Panc1 (cell line): Measurements from ENCODE around the gene NOP14. TPM values are rescaled to one million over a fixed set of nuclear protein-coding genes. Genes with fewer than 3 reads are reported as not detected.
"Not testable (repeated sequence)": the region's sequence is repeated elsewhere in the genome, so short reads cannot be mapped to it uniquely, and the experiment has no call there.

Experiments used
- ATAC-seq: fragments of 200-7000 bp; cut with Tn5 transposase; 2 replicates; pipeline ENCODE4 v1.9.1; 2020; ENCODE audit warnings: mild to moderate bottlenecking, moderate library complexity
- BruUV-seq: library from RNA; stranded (reverse); fragments of 400-500 nt; replicated peaks from 2 replicates; lab custom pipeline; 2021; lab: Mats Ljungman, UMichigan
- CTCF ChIA-PET: fragments of 300-600 bp; sonication (Branson Sonifier 250); formaldehyde crosslinking; loops from one replicate; lab custom pipeline; 2022; ENCODE audit warnings: antibody characterized with exemption; lab: Charles Lee
- POLR2A ChIA-PET: fragments of 300-600 bp; sonication (Branson Sonifier 250); formaldehyde crosslinking; loops from one replicate; lab custom pipeline; 2022; ENCODE audit warnings: antibody characterized with exemption; lab: Charles Lee
- DNase-seq: peaks from one replicate; pipeline ENCODE4 v3.0.0-alpha.2; 2010; ENCODE audit warnings: low read depth, low spot score
- H3K27ac ChIP-seq: 2 replicates; pipeline ENCODE4 v1.5.1; 2011; ENCODE audit warnings: mild to moderate bottlenecking, low read length, inconsistent platforms
- H3K27me3 ChIP-seq: fragments of 200-500 bp; sonication (Bioruptor generic); 2 replicates; pipeline ENCODE4 v1.6.0; 2014; ENCODE audit warnings: low read length, inconsistent platforms; ENCODE audit not compliant: control insufficient read depth, insufficient read depth
- H3K36me3 ChIP-seq: fragments of 200-500 bp; sonication (Bioruptor generic); 2 replicates; pipeline ENCODE4 v1.5.1; 2014; ENCODE audit warnings: inconsistent platforms, mild to moderate bottlenecking, low read length, moderate library complexity; ENCODE audit not compliant: control insufficient read depth, insufficient read depth
- H3K4me1 ChIP-seq: 2 replicates; pipeline ENCODE4 v1.5.1; 2011; ENCODE audit warnings: inconsistent platforms, mild to moderate bottlenecking, low read length, moderate library complexity; ENCODE audit not compliant: control insufficient read depth, insufficient read depth
- H3K4me3 ChIP-seq, 2 experiments: 2 replicates each; pipeline ENCODE4 v1.5.1; 2011 to 2012; ENCODE audit warnings: low read depth in 2 of 2, low read length in 2 of 2, mild to moderate bottlenecking in 2 of 2, inconsistent platforms in 1 of 2, moderate library complexity in 1 of 2
- H3K9me3 ChIP-seq: fragments of 200-500 bp; sonication (Bioruptor generic); 2 replicates; pipeline ENCODE4 v1.5.1; 2014; ENCODE audit warnings: low read depth, mild to moderate bottlenecking, inconsistent platforms, low read length, moderate library complexity; ENCODE audit not compliant: control insufficient read depth, insufficient read depth
- CTCF ChIP-seq: fragments of 450-650 bp; IDR thresholded peaks from 2 replicates; pipeline ENCODE4 v1.5.1; 2017; ENCODE audit warnings: mild to moderate bottlenecking
- POLR2AphosphoS5 ChIP-seq: IDR thresholded peaks from 2 replicates; pipeline ENCODE4 v1.6.1; 2012; ENCODE audit warnings: mild to moderate bottlenecking, low read depth, low read length, moderate library complexity
- REST ChIP-seq, 2 experiments: IDR thresholded peaks; 2 replicates each; pipeline ENCODE4 v1.6.1; 2011 to 2012; ENCODE audit warnings: low read depth in 2 of 2, control low read depth in 1 of 2, low read length in 1 of 2, mild to moderate bottlenecking in 1 of 2, moderate library complexity in 1 of 2; ENCODE audit not compliant: insufficient read depth in 1 of 2
- SIN3A ChIP-seq: IDR thresholded peaks from 2 replicates; pipeline ENCODE4 v1.6.1; 2012; ENCODE audit warnings: low read depth, mild to moderate bottlenecking, low read length, moderate library complexity, borderline replicate concordance; ENCODE audit not compliant: insufficient read depth
- TCF7L2 ChIP-seq: IDR thresholded peaks from 2 replicates; pipeline ENCODE4 v1.6.1; 2011; ENCODE audit warnings: mild to moderate bottlenecking, low read depth, low read length, inconsistent platforms
- in situ Hi-C: cut with HindIII; loops from 2 replicates; pipeline ENCODE4 v1.10.0; 2016; ENCODE audit warnings: low sequenced_read_pairs, low pct_unique_long_range_greater_than_20kb
- intact Hi-C: fragments of 100-400 bp; cut with micrococcal nuclease; formaldehyde crosslinking; loops from one replicate; pipeline ENCODE4 v1.10.0; 2022; ENCODE audit not compliant: unreplicated experiment
- total RNA-seq: library from RNA; stranded (reverse); gene quantifications from one replicate; pipeline ENCODE4 v1.2.1, GENCODE V29; 2021; ENCODE audit not compliant: unreplicated experiment

Gene NOP14
- total RNA-seq, 1 experiment from 2014 or later: 32.9 TPM

GRCh38 chr4:2958446-2958845, 4.8 kb downstream of the NOP14 start:
- in situ Hi-C loops (no loop called here), intact Hi-C loops (no loop called here)
- POLR2A ChIA-PET: no interaction called here
- no TSS peak for BruUV-seq
- Histone ChIP-seq H3K36me3 (peaks cover 19% of the 10 kb centered on the region), H3K27me3 (no peaks in the 10 kb centered on the region), H3K27ac (no peak overlapping the region), H3K4me1 (peaks cover 6% of the 10 kb centered on the region), H3K9me3 (no peaks in the 10 kb centered on the region), H3K4me3 (no peak overlapping the region)
- CTCF ChIA-PET: no interaction called here
- DNase-seq: no peak
- ATAC-seq: no peak
- TF ChIP-seq REST (IDR thresholded peaks at IDR 0.05; ENCODE audit: insufficient read depth in 1 of 2, low read depth in 2 of 2, low read length in 1 of 2): no peak
- no peak for TF ChIP-seq SIN3A
- no peak for TF ChIP-seq POLR2AphosphoS5
- TF ChIP-seq TCF7L2: no peak
- no peak for TF ChIP-seq CTCF

- peaks cover 18% of the 10 kb centered on the region for H3K36me3 ChIP-seq
- ATAC-seq, in situ Hi-C loops, H3K4me1 ChIP-seq, H3K9me3 ChIP-seq, CTCF ChIA-PET, POLR2A ChIA-PET, DNase-seq, BruUV-seq, intact Hi-C loops, H3K27me3 ChIP-seq, H3K27ac ChIP-seq, H3K4me3 ChIP-seq: not testable (repeated sequence)
Measured at GRCh38 chr4:2955186-2956044, 7.8 kb downstream of the NOP14 start.
